T-helper 9 cell (primary cell): ENCODE data around the gene SLC6A13.
"Not testable (repeated sequence)": the region's sequence is repeated elsewhere in the genome, so short reads cannot be mapped to it uniquely, and the experiment has no call there.

ENCODE experiments used
- DNase-seq: peaks from one replicate; pipeline ENCODE4 v3.0.0-alpha.2; 2020

The SLC6A13 gene

DNA sequence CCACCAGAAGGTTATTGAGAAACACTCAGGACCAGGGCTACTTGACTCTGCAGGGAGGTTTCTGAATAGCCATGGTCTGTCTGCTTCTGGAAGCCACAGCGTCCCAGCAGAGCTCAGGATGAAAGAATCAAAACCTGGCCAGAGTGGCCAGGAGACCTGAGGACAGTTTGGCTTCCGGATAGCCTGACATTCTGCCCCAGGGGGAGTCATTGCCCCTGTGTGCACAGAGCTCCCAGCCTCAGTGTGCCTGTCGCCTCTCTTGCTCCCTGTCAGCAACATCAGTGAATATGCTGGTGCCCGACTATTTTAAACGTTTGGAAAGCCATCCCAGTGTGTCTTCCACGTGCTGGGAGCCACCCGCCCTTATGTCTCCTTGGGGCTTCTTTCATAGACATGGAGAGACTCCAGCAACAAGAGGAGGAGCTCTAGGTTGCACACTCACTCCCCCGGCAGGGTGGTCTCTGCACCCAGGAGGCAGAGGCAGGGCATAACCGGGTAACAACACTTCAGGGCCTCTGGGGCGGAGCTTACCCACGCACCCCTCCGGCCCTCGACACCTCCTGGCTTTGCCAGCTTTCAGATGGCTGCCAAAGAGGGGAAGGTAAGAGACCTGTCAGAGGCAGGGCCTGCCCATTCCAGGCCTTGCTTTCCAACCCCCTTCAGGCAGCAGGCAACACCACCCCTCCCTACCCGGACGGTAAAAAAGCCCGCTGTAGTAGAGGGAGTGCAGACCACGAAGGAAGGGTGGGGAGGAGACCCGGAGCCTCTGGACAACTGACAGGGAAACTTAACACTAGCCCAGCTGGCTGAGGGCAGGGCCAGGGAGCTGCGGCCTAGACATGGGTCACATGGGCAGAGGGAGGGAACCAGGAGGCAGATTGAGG is 29.7 kb downstream of the SLC6A13 start:
- DNase-seq = no peak

DNA sequence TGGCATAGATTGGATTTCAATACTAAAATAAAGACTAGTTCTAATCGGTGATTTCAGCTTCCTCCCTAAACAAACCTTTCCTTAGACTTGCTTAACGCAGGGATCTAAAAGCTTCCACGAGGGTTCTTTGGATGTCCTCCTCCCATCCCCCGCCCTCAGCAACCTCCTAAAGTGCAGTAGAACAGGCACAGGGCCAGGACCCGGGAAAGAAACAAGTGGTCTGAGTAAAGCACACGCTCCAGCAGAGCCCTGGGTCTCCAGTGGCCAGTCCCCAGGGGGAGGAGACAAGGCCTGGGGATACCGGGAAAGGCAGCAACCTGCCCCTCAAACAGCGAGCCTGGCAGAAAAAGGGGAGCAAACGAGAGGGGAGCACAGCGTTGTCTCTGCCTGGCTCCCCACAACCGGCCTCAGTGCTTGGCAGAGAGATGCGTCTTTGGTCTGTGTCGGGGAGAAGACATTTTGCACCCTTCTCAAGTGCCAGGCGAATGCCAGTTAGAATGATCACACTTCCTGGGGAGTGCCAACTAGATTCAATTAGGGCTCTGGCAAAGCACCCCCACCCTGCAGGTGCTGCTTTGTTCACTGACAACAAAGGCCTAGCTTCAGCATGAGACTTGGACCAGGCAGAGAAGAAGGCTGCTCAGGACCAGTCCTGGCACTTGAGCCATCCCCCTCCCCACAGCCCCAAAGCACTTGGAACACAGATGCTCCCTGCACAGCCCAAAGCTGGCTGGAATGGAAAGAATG is 31.5 kb downstream of the SLC6A13 start:
- DNase-seq = no peak

DNA sequence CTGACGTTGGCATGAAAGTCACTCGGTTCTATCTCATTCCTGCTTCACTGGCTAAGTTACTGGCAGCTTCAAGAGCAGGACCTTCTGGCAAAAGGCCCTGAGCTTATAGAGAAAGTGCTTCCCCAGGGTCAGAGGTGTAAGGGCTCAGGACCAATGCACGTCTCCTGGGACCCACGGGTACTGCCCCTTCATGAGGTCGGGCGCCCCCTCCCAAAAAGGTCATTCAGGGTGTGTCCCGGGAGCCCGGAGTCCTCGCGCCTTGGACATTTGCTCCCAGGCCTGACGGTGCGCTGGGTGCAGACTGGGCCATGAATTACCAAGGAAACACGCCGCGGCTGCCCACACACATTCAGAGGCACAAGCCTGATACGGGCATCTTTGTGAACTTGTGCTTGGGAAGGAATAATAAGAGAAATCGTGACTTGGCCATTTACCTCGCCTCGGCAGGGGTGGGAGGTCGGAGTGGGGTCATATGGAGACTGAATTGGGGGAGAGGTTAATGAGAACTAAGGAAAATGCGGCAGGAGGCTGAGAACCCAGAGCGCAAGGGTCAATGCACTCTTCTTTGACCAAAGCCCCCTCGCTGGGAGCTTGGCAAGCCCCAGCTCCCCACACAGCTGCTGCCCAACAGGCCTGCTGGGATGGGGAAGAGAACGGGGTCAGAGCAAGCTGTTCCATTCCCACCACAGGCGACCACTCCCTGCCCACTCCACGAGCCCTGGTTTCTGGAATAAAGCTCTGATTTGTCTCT is 33.0 kb downstream of the SLC6A13 start:
- DNase-seq = no peak

DNA sequence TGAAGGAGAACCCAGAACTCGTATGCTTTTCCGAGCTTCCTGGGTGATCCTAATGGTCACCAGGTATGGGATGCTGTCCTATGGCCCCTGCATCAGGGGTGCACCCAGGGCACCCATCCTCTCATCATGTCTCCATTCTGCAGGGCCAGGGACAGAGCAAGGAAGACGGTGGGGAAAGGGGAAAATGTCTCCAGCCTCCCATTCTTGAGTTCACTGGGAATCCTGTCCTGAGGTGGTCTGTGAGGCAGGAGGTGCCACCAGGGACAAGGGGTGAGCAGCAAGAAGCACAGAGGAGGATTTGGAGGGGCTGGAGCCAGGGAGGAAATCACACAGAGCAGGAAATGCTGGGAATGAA is 33.8 kb downstream of the SLC6A13 start:
- no peak for DNase-seq

DNA sequence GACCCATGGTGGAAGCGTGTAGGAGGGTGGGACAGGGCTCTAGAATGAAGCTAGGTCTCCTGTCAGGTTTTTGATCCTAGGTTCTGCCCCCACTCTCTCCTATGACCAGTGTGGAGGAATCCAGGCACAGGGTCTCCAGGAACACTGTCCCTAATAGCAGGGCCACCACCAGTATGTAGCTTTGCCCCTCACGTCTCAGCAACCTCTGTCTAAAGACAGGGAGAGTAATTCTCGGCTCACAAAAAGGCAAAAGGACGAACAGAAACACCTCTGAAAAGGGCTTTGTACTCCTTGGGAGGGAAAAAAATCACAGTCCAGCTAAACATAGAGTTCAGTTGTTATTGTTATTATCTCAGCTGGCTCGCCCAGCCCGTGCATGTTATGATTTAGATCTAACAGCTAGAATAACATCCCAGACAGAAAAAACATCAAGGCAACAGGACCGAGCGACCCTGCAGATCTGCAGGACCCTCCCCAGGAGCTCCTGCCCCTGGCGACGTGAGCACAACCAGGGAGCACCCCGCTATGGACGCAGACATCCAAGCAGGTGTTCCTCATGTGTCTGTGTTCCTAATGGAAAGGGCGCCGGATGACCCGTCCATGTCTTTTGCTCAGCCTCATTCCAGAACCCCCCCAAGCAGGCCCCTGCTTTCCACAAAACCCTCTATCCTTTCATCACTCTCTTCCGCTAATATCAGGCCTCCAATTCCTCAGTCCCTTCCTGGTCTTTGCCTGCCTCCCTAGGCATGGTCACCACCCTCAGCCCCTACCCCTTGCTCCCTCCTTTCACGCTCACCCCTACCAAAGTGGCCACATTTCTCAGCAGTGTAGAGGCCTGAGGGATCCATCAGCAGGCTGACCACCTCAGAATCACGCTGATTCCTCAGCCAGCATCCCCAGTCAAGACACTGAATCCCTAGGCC is 34.5 kb downstream of the SLC6A13 start:
- DNase-seq = no peak

DNA sequence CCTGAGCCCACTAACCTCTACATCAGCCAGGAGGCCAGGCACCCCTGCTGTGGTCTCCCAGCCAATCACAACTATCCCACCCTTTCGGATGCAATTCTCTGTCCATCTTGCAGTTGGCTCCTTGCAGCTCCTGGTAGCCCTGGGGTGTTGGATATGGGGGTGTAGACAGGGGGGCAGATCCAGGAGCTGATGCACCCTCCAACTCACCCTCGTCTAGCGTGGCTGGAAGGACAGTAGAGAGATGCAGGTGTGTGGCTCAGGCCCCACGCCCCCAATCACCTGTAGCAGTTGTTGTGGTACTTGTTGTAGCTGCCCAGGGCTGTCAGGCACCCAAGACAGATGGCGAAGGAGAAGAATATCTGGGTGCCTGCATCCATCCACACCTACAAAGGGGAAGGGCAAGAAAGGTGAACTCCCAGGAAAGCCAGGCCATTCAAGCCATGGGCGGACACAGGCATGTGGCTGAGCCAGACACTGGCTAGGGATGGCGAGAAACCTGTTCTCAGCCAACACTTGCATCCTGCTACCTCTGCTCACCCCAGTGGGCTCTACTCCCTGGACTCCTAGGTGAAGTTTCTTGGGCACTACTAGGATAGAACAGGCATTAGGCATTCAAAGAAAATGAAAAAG is 35.2 kb downstream of the SLC6A13 start:
- no peak for DNase-seq

DNA sequence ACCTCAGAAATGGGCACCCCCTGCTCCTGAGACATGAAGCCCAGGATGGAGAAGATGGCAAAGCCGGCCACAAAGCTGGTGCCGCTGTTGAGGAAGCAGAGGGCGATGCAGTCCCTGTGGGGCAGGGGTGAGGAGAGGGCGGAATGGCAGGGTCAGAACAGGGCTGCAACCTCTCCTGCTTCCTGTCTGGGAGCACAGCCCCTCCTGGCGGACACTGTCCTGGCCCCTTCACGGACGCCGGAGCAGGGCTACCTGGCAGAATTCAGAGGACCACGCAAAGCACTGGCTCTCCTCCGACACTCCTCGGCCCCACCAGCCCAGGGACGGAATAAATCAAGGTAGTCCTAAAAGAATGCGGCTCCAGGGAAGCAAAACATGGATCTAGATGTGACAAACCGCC is 36.2 kb downstream of the SLC6A13 start:
- no peak for DNase-seq

DNA sequence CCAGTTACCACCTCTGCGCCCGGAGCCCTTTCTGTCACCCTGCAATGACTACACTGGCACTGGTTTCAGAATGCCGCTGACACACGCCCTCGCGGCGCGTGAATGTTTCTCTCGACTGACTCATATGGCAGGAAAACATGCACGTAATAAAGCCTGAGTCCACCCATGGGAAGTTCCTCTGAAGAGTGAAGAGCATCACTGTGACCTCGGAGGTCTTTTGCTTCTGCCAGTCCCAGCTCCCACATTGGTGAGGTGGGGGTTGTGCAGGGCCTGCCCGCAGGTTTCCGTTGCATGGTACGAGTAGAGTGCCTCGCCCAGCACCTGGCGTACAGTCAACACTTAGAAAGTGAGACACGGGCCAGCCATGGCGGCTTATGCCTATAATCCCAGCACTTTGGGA is 37.6 kb downstream of the SLC6A13 start:
- DNase-seq = no peak

DNA sequence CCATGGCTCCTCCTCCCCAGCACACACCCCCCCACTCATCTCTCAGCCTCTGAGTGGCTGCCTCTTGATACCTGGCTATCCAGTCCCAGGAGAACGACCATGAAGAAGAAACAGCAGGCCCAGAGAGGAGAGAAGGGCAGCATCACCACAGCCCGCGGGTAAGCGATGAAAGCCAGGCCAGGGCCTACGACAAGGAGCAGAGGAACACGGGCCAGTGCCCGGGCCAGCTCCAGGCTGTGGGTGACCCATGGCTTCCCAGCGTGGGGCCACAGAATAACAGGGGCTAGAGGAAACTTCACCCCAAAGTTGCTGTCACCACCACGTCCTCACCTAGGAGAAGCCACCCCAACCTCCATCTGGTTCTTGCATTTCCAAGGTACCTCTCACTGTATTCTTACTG is 38.3 kb downstream of the SLC6A13 start:
- DNase-seq = no peak

DNA sequence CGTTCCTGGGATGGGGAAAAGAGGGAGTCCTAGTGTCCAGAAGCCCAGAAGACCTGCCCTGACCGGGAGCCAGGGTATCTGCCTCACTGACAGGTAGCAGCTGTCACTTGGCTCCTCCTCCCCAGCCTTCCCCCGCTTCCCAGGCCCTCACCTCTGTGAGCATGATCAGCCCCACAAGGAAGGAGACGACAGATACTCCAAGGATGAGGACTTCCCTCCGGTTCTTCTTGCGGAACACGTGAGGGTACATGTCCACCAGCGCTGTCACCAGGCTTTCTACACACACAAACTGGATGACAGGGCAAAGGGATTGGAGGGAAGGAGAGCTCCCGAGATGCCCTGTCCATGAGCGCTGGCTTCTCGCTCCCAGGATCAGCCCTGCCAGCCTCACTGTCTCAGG is 38.8 kb downstream of the SLC6A13 start:
- no peak for DNase-seq

DNA sequence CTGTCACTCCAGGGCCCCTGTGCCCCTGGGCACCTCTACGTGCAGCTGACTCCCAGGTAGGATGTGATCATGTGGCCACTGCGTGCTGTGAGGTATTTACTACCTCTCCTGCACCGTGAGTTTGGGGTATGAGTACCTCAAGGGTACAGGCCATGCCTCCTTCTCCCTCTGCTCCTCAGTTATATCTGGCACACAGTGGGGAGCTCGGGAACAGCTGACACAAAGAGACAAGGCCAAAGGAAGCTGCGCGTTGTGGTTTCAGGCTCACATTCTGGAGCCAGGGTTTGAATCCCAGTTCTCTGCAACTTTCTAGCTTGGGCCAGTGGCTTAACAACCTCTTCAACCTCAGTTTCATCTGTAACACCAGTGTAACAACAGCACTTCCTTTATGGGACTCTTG is 40.9 kb downstream of the SLC6A13 start:
- no peak for DNase-seq

DNA sequence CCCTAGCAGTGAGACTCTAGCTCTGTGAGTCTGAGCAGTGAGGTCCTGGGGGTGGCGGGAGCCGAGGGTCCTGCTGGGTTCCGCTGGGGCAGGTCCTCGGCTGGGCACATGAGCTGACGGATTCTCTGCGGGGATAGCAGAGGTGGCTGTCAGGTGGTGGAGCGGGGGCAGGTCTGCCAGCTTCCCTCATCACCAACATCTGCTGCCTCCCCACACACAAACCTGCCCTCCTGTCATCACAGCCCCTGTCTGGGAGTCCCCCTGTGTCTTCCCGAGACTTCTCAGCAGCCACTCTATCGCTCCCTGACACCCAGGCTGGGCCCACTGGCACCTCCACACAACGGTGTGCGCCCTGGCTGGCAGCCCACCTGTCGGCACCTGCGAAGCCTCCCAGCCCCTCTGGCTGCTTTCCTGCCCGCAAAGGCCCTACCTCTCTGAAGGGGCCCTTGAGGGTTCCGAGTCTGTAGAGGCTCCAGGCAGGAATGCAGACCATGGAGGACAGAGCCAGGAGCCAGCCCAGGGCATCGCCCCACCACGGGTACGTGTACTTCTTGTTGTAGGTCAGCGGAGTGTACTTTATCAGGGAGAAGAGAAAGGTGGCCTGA is 41.6 kb downstream of the SLC6A13 start:
- no peak for DNase-seq

DNA sequence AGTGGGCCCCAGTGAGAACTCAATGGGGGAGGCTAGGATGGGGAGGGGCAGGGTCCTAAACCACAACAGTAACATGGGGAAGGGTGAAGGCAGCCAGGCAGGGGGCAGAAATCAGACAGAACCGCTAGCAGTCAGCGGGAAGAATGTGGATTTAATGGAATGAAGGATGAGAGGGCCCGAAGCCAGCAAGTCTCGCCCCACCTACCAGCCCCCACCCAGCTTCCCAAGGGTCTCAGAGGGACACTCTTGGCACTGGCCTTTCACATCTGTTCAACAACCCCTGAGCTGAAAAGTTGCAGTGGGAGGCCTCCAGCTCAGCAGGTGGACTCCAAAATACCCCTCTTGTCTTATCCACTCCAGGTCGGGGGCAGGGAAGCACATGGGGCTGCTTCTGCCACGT is 42.1 kb downstream of the SLC6A13 start:
- no peak for DNase-seq

DNA sequence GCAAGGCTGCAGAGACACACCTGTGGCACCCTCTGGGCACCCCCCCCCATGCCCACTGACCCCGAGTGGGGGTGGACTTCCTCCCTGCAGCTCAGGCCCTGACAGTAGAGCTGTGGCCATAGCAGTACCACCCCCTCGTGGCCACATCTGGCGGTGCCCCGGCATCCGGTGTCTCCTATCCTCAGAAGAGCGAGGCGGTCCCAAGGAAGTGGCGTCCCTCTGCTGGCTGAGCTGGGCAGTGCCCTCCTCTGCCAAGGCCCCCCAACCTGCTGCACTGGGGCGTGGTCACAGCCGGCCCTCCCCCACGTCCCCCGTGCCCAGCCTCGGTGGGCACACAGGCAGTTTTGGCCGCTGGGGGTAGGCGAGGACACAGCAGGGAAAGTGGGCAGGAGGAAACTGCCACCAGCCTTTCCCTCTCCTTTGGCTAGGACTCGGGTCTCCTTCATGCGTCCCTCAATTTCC is 42.7 kb downstream of the SLC6A13 start:
- no peak for DNase-seq

DNA sequence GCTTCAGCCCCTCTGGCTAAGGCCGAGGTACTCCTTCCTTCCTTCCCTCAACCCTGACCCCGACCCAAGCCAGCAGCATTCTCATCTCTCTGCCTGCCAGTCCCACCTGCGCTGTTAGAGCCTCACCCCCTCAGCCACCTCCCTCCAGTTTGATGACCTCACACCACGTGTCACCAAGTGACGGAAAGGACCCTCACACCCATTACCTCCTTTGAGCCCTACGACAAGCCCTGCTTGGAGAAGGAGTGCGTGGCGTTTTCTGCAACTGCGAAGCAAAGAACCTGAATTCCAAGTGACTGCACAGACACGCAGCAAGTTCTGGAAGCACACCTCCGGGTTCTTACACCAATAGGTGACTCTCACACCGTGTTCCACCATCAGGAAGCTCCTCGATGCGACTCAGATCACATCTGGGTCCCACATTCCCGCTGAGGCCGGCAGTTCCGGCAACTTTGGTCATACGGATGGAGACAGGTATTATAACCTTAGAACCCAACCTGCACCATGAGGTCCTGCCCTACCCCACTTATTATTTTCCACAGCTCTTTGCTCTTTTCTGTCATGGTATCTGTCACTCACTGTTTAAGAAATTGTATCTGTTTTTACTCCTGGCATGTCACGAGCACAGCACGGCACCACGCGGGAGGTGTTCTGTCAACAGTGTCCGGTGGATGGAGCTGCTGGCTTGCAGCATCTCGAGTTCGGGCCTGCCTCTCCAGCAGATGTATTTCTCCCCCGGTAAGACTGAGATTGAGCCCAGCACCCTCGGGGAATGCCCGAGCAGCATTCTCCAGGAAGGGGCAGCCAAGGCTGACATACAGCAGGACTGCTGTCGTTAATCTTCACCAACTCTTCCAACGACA is 43.7 kb downstream of the SLC6A13 start:
- no peak for DNase-seq

DNA sequence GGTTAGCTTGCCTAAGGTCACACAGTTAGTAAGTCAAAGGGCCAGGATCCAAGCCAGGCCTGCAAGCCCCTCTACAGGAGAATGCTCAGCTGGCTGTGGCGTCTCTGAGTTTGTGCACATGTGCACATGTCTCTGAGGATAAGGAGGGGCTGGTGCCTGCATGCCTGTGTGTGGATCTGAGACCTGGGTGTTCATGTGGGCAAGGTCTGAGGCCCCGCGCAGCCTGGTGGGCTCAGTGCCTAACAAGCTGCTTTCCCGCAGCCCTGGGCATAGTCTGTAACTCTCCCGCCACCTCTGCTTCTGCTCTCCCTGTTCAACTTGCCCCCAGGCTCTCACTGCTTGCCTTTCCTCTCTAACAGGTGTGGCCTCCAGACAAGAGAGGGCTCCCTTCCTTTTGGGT is 44.4 kb downstream of the SLC6A13 start:
- no peak for DNase-seq

DNA sequence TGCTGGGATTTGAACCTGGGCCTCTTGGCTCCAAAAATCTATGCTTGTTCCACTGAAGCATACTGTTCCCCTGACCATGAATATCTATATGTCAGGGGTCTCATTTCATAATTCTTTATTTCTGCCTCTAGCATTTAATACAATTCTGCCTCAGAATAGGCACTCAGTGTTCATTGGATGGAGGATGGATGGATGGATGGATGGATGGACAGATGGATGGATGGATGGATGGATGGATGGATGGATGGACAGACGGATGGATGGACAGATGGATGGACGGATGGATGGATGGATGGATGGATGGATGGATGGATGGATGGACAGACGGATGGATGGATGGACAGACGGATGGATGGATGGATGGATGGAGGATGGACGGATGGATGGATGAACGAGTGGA is 45.6 kb downstream of the SLC6A13 start:
- DNase-seq = not testable (repeated sequence)

DNA sequence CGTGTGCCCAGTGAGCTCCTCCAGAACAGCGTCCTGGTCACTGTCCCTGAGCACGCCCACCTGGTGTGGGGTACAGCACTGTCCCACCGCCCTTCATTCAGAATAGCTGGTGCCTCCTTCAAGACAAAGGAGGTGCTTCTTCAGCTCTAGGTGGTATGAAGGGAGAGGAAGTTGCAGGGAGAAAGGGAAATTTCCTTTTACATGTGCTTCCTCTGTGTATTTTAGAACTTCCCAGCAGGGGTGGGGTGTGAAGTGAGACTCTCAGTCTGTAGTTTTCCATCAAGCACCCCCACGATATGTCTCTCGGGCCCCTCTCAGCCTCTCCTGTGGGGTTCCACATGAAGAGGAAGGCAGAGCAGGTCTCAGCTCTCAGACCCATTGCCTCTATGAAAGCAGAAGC is 47.5 kb downstream of the SLC6A13 start:
- no peak for DNase-seq

DNA sequence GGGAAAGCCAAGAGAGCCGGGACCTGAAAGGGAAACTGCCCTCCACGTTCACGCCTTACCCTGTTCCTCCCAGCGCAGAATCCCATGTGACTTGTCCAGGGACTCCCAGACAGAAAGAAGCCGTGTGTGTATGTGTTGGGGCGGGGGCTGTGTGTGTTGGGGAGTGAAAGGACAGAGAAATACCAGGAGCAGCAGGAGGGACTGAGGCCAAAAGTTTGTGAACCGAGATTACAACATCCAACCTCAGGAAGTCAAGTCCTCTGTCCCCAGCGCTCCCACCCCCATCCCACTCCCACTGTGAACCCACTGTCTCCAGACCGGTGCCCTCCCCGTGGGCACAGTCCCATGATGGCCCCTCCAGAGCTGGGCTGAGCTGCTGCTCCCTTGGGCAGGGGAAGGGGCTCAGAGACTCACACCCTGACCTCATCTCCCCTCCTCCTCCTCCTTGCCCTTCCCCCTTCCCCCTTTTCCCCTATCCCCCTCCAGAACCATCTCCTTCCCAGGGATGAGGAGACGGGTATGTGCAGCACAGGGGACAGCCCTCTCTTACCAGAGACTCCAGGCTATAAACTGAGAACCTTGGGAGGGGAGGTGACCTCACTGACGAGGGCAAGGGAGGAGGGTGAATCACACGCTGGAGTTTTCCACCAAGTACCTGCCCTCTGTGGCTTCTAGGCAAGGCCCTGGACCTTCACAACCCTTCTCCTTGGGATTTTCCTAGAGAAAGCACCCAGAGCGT is 48.5 kb downstream of the SLC6A13 start, which contains the start of gene SLC6A12:
SLC6A12 (minus strand) TSS at position 155 of the 739 bp plus-strand sequence. CDS start 4,171 bp downstream, outside the sequence.
- no peak for DNase-seq
